NCI-H2107 treated with DMSO at 0.1 percent for 48 hours (cell line): Measurements from ENCODE around the gene MELK.

ENCODE experiments used
- DNase-seq: peaks from one replicate; lab custom pipeline; 2025; ENCODE audit not compliant: unreplicated experiment; lab: John Stamatoyannopoulos, UW

MELK gene

DNA sequence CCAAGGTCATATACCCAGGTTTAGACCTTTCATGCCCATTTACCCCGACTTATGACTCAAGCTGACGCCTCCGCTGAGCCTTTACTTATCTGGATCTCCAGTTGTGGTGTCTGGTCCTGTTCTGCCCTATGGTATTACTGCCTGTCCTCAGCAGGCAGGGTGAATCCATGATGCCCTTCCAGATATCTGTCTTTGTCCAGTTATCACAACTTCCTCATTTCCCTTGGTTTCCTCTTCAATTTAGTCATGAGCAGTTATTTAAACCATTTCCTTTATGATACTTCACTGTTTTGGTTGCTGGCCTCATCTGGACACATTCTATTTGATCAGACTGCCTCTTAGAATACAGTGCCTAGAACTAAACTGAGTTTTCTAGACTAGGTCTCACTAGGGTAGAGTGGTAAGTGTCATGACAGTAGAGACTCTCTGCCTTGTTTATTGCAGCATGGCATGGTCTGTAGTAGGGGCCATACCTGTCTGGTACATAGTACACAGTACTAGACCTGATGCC lies 93.3 kb downstream of the MELK start:
- DNase-seq, result no peak

DNA sequence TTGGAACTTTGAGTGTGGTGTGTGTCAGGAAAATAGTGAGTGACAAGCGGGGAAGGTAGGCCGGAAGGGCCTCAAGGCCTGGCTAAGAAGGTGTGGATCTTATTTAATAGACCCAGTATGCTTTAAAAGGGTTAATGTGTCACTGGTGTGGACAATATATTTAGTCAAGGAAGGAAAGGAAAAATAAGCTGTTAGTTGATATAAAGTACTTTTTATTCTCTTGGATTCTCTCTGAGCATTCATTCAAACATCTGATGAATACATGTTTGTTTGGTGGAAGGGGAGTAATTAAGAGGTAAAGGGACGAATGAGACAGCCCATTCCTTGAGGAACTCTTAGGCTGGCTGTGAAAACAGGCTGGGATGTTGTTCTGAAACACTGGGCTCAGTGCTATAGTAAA lies 98.9 kb downstream of the MELK start:
- DNase-seq, result no peak

DNA sequence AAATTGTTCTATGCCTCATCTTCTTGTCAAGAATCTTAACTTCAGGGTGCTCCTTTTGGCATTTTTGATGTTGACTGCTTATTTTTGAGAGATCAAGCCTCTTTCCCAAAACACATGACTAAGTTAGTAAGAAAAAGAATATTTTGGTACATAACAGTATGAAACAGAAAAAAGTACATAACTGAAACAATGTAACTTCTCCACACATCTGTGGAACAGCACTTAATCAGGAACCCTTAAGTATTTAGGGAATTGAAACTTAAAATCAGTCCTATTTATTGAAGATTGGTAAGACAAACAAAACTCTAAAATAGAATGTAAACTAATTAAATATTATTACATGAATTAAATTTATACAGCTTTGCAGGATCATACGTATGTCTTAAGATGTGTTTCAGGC lies 103.4 kb downstream of the MELK start:
- no peak for DNase-seq

DNA sequence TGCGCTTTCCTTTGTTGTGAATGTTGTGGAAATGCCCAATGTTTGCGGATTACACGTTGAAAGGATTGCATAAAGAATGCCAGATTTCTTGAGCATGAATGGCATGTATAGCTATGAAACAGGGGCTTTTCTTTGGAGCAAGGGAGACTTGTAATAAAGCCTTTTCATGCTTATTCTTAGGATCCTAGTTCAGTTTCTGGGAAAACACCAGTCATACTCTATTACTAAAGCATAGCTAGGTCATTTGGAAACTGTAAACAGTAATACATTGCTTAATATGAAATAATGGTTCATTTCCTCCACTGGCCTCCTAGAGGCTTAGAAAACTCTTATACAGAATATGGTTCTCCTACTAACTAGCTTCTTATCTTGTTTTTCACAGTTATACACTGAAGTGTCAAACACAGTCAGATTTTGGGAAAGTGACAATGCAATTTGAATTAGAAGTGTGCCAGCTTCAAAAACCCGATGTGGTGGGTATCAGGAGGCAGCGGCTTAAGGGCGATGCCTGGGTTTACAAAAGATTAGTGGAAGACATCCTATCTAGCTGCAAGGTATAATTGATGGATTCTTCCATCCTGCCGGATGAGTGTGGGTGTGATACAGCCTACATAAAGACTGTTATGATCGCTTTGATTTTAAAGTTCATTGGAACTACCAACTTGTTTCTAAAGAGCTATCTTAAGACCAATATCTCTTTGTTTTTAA lies 104.2 kb downstream of the MELK start:
- DNase-seq, result no peak

DNA sequence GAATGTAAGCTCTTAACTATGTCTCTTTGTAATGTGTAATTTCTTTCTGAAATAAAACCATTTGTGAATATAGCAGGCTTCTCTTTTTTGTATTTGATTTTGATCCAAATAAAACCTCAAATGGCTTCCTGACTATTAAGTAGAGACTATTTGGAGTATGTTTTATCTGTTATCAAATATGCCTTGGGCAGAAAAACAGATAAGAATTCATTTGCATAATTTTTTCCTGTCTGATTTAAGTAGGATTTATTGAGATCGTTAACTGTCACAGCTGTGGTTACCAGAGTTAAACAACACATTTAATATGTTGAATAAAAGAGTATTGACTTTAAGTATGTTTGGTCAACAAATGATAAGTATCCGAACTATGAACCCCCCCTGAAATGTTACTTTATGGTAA lies 104.9 kb downstream of the MELK start:
- no peak for DNase-seq

DNA sequence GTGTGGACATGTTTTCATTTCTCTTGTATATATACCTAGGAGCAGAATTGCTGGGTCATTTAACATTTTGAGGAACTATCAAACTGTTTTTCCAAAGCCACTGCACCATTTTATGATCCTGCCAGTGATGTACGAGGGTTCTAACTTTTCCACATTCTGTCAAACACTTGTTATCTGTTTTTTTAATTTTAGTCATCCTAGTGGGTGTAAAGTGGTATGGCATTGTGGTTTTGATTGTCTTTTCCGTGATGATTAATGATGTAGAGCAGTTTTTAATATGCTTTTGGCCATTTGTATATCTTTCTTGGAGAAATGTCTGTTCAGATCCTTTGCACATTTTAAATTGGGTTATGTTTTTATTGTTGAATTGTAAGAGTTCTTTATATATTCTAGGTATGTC lies 107.0 kb downstream of the MELK start:
- no peak for DNase-seq

DNA sequence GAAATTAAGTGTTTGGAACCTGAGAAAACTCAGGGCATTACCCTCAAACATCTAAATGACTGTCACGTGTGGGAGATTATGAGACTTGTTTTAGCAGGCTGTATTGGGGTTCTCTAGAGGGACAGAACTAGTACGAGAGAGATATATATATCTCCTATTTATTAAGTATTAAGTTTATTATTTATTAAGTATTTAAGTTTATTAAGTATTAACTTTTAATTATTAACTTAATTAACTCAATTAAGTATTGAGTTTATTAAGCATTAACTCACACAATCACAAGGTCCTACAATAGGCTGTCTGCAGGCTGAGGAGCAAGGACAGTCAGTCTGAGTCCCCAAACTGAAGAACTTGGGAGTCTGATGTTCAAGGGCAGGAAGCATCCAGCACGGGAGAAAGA lies 113.8 kb downstream of the MELK start:
- no peak for DNase-seq

DNA sequence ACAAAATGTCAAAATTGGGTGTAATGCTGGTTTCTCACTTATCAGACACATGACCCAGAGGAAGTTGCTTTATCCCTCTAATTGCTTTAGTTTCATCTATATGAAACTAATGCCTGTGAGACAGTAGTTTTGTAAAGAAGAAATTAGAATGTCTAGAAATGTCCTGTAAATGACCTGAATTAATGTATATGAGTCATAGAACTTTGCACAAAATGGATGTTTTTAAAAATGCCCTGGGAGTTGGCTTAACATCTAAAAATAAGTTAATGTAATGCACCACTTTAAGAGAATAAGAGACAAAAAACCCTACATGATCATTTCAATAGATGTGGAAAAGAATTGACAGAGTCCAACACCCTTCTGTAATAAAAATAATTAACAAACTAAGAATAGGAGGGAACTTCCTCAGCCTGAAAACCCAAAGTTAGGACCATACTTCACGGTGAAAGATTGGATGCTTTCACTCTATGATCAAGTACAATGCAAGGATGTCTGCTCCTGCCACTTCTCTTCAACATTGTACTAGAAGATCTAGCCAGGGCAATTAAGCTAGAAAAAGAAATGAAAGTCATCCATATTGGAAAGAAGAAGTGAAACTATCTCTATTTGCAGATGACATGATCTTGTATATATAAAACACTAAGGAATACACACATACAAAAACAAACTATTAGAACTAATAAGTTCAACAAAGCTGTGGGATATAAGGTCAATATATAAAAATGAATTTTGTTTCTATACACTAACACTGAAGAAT lies 117.9 kb downstream of the MELK start:
- no peak for DNase-seq

- no peak for DNase-seq
These were observed 119.0 kb downstream of the MELK start for GRCh38 chr9:36691671-36692070.

DNA sequence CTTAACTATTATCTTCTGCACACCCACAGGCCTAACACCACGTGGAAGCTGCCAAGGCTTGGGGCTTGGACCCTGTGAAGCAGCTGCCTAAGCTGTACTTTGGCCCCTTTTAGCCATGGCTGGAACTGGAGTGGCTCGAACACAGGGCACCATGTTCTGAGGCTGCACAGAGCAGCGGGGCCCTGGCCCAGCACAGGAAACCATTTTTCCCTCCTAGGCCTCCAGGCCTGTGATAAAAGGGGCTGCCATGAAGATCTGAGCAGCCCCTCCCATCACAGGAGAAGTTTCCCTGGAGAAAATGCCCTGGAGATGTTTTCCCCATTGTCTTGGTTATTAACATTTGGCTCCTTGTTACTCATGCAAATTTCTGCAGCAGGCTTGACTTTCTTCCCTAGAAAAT lies 126.3 kb downstream of the MELK start:
- no peak for DNase-seq

GRCh38 chr9:36704148-36704547 lies 131.5 kb downstream of the MELK start:
- no peak for DNase-seq

DNA sequence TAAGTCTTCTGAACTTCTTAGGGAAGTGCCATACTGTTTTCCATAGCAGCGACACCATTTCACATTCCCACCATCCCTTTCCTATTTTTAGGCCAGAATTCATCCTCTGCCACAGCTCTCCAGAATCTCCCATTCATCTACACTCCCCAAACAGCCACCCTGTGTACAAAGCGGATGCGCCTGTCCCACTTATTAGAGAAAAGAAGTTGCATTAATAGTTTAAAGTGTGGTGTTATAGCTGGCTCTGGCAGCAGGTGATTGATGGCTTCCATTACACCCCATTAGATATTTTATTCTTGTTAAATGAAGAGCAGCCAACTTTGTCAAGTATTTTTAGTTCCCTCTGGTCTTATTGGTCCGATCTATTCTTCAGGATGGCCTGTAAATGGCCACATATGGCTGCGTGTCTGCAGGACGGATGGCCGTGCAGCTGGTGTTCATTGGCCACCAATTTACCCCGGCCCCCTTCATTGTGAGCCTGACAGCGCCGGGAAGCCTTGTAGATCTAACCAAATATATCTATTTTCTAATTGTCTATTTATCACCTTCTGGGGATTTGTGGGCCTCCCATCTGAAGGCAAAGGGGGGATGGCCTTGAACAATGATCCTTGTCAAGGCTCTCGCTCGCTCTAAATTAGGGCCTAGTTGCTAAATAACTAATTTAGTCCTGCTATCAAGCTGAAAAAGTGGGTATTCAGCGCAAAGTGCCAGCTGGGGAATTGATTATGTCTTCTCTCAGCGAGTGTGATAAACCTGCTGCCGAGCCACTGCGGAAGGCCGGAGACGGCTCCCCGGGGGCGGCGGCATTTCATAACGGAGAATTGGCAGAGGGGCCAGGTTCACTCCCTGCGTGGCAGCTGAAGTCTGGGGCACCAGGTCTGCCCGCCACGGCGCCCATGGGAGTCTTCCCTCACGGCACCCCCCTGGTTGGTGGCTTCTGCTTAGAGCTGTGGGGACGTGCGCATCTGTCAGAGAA lies 141.1 kb downstream of the MELK start:
- DNase-seq, result no peak

GRCh38 chr9:36716496-36716895 lies 143.8 kb downstream of the MELK start:
- no peak for DNase-seq

DNA sequence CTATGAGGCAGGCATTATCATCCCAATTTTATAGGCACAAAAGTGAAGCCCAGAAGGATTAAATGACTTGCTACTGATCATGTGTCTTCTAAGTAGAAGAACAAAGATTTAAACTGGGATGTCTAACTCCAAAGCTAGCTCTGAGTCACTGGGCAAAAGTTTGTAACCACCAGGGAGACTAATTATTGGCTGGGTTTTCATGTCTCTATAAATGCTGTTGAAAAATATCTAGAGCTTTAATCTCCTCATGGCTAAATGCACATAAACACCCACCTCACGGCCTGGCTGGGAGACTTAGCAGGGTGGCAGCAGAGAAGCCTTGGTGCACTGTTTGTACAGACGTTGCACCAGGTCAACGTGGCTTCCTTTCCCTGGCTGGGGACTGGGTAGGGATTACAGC lies 144.6 kb downstream of the MELK start:
- no peak for DNase-seq

DNA sequence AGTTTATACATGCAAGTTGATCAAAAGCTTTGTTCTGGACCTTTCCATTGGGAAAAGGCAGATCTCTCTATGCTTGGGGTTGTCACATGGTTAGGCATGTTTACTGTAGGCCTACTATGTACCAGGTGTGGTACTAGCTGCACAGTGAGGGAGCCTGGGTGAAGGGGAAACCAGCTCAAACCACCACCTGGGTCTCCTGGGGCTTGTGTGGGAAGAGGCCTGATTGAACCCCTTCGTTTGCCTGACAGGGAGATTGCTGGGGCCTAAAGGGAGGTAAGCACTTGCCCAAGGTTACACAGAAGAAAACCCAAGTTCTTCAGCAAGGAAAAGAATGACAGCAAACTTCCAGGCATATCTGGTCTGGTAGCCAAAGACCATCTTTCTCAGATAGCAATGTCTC lies 145.9 kb downstream of the MELK start:
- no peak for DNase-seq

GRCh38 chr9:36720043-36720442 lies 147.3 kb downstream of the MELK start:
- DNase-seq, result no peak

- no peak for DNase-seq
These were observed 149.3 kb downstream of the MELK start for GRCh38 chr9:36721846-36722588.

DNA sequence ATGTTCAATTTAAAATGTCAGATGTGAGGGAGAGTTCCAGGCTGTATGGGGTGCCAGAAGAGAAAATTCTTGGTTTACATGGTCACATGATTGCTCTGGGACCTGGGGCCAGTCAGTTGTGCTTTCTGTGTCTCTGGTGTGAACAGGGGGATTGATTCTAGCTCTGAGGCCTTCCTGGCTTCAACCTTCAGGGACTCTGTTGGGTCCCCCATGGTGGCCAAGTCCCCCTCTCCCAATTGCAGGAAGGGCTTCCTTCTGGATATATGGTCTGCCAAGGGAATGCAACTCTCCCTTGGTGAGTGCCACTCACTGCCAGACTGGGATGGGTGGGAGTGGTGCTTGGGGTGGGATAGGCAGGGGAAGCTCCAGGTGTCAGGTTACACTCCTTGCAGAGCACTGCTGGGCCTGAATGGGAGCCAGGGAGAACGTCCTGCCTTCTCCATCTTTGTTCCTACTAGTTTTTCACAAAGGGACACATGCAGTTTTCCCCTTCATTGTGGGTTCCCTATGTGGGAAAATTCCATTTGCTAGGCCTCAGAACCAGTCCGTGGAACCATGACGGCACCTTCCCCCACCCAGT lies 153.2 kb downstream of the MELK start:
- DNase-seq, result no peak
